H7 (cell line): ENCODE results near the gene COL4A2. TPM values are rescaled to one million over a fixed set of nuclear protein-coding genes. Genes with fewer than 3 reads are reported as not detected.
A peak's percentile ranks its signal among the peaks of the same experiment; 100 is the strongest.

Experiments used
- DNase-seq: peaks from one replicate; pipeline ENCODE4 v3.0.0; 2012
- H3K27me3 ChIP-seq: 2 replicates; pipeline ENCODE4 v1.6.0; 2011; ENCODE audit warnings: mild to moderate bottlenecking, low read length; ENCODE audit not compliant: control insufficient read depth, insufficient read depth
- H3K36me3 ChIP-seq: replicated peaks from 2 replicates; pipeline ENCODE4 v1.5.1; 2011; ENCODE audit warnings: low read length; ENCODE audit not compliant: control insufficient read depth, insufficient read depth
- H3K4me3 ChIP-seq: 2 replicates; pipeline ENCODE4 v1.5.1; 2011; ENCODE audit warnings: low read depth, mild to moderate bottlenecking, control low read depth, low read length, moderate library complexity; ENCODE audit not compliant: insufficient read depth
- total RNA-seq: library from RNA; depleted of rRNA; stranded (reverse); fragments of >200 nt; shearing (Covaris generic); gene quantifications from 2 replicates; pipeline ENCODE4 v1.2.3, GENCODE V29; 2014

Gene COL4A2
- total RNA-seq, 1 experiment from 2014 or later, result 166 TPM

DNA sequence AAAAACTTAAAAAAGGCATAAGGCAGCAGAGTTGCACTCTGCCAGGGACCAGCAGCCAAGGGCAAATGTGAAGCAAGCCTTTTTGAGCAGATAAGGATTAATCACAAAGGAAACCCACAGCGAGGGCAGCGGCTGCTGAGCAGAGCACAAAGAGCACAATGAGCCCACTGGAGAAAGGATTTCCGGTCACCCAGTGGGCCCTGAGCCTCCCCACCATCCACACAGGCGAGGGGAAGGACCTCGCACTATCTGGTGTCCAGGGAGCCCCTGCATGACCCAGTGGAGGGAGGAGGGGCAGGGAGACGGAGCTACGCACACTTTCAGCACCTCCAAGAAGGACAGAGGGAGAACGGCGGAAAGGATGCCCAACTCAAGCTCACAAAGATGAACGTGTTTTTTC lies 40.1 kb upstream of the COL4A2 start:
- no peaks in the 10 kb centered on the region for H3K36me3 ChIP-seq
- peak; percentile 86 for DNase-seq

DNA sequence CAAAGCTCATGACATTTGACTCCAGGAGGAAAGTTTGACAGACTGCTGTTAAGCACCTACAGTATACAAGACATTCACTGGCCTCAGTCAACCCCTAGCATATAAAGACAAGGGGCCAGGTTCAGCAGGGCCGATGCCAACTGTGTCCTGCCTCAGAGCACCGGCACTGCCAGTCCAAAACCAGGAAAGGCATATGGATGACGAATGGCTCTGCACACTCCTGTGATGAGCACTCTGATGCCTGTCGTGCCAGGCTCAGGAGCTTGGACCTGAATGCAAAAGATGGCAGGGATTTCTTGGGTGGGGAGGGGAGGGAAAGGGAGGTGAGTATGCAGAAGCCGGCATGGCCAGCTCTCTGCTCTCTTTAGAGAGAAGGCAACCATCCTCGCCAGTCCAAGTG lies 39.0 kb upstream of the COL4A2 start:
- no peaks in the 10 kb centered on the region for H3K36me3 ChIP-seq
- H3K27me3 ChIP-seq, result no peaks in the 10 kb centered on the region
- H3K4me3 ChIP-seq, result no peak overlapping the region
- no peak for DNase-seq

More for the DNA sequence above, 40.1 kb upstream of the COL4A2 start:
- Histone ChIP-seq H3K27me3 (no peaks in the 10 kb centered on the region), H3K4me3 (no peak overlapping the region)

- Histone ChIP-seq H3K36me3 (no peaks in the 10 kb centered on the region), H3K4me3 (no peak overlapping the region), H3K27me3 (no peaks in the 10 kb centered on the region)
- no peak for DNase-seq
These were observed 38.4 kb upstream of the COL4A2 start for GRCh38 chr13:110268576-110269185.

- no peak for DNase-seq
- Histone ChIP-seq H3K4me3 (no peak overlapping the region), H3K36me3 (no peaks in the 10 kb centered on the region), H3K27me3 (no peaks in the 10 kb centered on the region)
These were observed 37.4 kb upstream of the COL4A2 start for GRCh38 chr13:110269509-110270185.

DNA sequence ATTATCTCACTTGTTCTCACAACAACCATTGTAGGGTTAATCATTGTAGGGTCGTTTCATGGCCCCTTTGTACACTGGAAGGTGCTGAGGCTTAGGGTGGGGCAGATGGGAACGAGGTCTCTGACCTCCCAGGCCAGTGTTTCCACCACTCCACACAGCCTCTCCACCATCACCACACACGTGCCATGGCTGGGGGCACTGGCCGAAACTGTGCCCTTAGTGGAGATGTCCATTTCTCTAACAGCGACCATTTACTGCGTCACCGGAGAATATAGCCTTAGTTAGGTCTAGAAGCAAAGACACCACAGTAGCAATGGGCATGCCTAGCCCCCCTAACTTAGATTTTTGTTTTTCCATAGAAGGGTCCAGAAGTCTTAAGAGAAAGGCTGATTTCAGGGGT lies 36.6 kb upstream of the COL4A2 start:
- no peaks in the 10 kb centered on the region for H3K36me3 ChIP-seq
- no peaks in the 10 kb centered on the region for H3K27me3 ChIP-seq
- no peak overlapping the region for H3K4me3 ChIP-seq
- DNase-seq, result no peak

- H3K36me3 ChIP-seq, result no peaks in the 10 kb centered on the region
- DNase-seq, result no peak
- no peak overlapping the region for H3K4me3 ChIP-seq
- no peaks in the 10 kb centered on the region for H3K27me3 ChIP-seq
These were observed 35.8 kb upstream of the COL4A2 start for GRCh38 chr13:110271313-110271712.

DNA sequence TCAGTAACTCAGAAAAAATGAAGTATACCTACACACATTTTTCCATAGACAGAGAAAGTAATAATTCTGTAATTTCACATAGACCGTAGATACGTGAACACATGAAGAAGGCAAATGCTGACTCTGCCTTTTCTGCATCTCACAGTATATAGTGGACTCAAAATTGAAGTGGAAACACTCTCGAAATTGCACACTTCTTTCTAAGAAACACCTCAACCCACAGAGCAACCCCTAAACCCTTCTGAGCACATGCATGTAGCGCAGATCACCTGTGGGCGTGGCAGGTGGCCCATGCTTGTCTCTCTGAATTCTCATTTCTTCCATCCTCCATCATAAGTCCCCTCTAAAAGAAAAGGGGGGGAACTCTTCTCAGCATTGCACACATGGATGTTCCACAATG lies 34.9 kb upstream of the COL4A2 start:
- DNase-seq, result no peak
- H3K4me3 ChIP-seq, result no peak overlapping the region
- H3K36me3 ChIP-seq, result no peaks in the 10 kb centered on the region
- H3K27me3 ChIP-seq, result no peaks in the 10 kb centered on the region

DNA sequence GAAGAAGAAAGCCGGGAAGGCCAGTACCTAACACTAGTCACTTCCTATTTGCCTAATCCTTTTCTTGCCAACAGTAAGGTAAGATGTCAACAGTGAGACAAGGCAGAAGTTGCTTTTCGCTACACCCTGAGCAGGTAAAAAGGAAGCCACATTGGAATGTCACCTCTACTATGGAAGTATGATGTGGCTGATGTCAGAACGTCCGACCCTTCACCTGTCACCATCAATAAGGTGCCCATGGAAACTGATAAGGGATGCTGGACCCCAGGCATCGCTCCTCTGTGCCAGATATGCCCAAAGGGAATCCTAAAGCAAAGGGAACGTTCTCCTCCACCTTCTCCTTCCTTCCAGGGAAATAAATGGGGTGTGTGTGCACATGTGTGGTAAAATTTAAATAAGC lies 34.4 kb upstream of the COL4A2 start:
- H3K36me3 ChIP-seq, result no peaks in the 10 kb centered on the region
- H3K27me3 ChIP-seq, result no peaks in the 10 kb centered on the region
- DNase-seq, result no peak

DNA sequence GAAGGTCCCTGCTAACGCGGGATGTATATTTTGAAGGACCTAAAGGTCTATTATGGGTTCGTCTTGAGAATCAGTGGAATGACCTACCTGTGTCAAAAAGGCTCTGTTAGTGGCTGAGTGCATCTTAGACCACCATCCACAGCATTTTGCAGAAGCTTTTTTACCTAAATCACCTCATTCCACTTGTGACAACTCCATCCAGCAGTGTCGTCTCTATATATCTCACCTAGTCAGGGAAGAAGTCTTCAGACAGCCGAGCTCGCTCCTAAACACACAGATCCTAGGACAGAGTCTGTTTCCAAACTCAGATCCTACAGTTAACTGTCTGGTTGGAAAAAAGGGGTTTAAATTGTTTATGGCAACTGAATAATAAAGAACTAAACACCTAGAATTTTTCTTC lies 33.8 kb upstream of the COL4A2 start:
- Histone ChIP-seq H3K27me3 (no peaks in the 10 kb centered on the region), H3K36me3 (no peaks in the 10 kb centered on the region), H3K4me3 (no peak overlapping the region)
- no peak for DNase-seq

More for the DNA sequence above, 34.4 kb upstream of the COL4A2 start:
- H3K4me3 ChIP-seq, result no peak overlapping the region

DNA sequence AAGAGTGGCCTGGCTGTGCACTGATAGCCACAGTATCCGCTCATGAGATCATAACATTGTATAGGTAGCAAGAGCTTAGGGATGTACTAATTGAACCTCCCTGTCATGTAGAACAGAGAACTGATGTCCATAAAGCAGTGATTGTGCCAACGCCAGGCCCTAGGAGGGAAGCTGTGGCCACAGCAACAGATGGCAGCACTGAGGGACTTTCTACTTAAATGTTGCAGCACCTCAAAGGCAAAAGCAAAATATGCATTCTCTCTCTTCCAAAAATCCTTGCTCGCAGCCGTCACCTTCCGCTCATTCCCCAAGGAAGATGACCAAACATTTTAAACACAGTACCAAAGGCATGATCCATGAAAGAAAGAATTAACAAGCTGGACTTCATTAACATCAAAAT lies 32.4 kb upstream of the COL4A2 start:
- DNase-seq, result no peak
- no peaks in the 10 kb centered on the region for H3K27me3 ChIP-seq
- H3K36me3 ChIP-seq, result no peaks in the 10 kb centered on the region
- no peak overlapping the region for H3K4me3 ChIP-seq

DNA sequence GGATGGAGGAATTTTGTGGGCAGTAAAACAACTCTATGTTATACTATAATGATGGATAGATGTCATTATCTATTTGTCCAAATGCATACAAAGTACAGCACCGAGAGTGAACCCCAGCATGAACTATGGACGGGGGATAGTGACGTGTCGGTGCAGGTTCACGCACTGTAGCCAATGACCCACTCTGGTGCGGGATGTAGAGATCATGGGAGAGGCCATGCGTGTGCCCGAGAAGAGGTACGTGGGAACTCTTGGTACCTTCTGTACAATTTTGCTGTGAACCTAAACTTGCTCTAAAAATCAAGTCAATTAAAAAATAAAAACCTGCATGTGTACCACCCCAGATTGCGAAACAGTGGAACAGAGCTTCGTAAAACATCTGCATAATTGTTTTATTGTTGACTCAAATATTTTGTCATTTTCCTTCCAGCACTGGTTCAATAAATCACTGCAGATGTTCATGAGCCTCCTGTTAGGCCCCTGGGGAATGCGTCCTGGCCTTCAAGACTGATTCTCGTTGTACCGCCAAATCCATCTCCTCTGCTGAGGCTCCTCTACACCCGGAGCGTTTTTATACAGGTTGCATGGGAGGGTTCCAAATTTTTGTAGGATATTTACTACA lies 31.0 kb upstream of the COL4A2 start:
- Histone ChIP-seq H3K36me3 (no peaks in the 10 kb centered on the region), H3K27me3 (no peaks in the 10 kb centered on the region), H3K4me3 (no peak overlapping the region)
- no peak for DNase-seq

DNA sequence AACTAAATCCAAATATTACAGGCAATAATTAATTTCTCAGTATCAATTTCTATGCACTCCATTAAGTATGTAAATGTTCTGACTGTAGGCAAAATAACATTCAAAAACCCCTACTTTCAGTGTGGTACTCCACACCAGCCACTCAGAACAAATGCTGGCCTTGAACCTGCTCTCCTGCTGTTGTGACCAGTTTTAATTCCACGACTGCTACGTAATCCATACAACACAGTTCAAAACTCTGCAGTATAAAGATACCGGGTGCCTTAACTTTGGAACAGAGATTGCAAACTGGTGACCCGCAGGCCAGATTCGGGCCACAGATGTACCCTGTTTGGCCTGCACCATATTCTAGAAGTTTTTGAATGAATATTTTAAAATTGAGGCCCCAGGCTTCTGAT lies 30.5 kb upstream of the COL4A2 start:
- Histone ChIP-seq H3K27me3 (no peaks in the 10 kb centered on the region), H3K4me3 (no peak overlapping the region), H3K36me3 (no peaks in the 10 kb centered on the region)
- DNase-seq, result no peak

DNA sequence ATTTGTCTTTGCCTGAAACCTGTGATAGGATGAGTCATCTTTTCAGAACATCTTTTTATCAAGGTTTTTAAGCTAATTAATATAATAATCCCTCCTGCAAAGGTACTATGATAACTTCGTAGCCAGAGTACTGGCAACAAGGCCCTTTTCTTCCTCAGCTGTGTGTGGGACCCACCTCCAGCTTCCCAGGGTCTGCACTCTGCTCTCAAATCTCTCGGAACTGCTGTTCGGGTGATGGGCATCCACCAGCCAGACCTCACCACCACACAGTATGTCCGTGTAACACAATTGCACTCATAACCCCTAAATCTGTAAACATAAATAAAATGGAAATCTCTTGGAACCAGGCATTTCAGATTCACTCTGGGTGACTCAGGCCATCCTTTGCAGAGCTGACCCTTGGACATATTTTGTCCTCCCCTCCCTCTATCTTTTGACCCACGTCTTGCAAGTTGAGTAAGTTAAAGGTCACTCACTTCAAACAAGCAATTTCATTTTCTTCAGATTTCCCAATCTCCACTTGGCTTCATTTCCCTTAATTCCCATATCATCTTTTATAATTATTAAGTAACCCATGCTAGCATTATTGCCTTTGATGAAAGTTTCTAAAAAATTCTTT lies 29.6 kb upstream of the COL4A2 start:
- Histone ChIP-seq H3K4me3 (no peak overlapping the region), H3K36me3 (no peaks in the 10 kb centered on the region), H3K27me3 (no peaks in the 10 kb centered on the region)
- DNase-seq, result no peak

- Histone ChIP-seq H3K27me3 (no peaks in the 10 kb centered on the region), H3K36me3 (no peaks in the 10 kb centered on the region), H3K4me3 (no peak overlapping the region)
- DNase-seq, result no peak
These were observed 28.2 kb upstream of the COL4A2 start for GRCh38 chr13:110278859-110279258.

DNA sequence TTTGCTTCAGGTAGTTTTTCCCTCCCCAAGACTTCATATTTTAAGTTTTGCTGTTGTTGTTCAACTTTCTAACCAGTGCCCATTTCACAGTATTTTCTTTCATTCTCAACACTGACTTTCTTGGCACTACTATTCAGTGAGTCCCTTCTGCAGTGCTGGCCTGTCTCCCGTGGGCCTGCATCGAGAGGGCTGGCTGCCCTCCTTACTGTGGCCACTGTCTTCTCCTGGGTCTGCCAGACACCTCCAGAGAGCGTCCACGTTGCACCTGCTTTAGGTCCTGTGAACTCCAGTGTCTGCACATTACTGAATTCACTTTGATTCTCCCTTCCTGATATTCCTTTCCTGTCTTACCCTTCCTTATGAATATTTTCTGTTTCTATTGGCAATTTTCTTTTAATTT lies 27.4 kb upstream of the COL4A2 start:
- Histone ChIP-seq H3K36me3 (no peaks in the 10 kb centered on the region), H3K27me3 (no peaks in the 10 kb centered on the region), H3K4me3 (no peak overlapping the region)
- DNase-seq, result no peak
